ENCODE measurements around the gene NFATC2. TPM values are rescaled to one million over a fixed set of nuclear protein-coding genes. Genes with fewer than 3 reads are reported as not detected.

Gene NFATC2
- total RNA-seq, 1 donor from 2014 or later = 4.8 TPM

- Mint-ChIP-seq H3K36me3 (no peaks in the 10 kb centered on the region), H3K27me3 (no peaks in the 10 kb centered on the region), H3K9me3 (no peaks in the 10 kb centered on the region), H3K27ac (no peak overlapping the region), H3K4me3 (no peak overlapping the region), H3K4me1 (ENCODE audit: unreplicated experiment) (peaks cover 22% of the 10 kb centered on the region)
- no peak for DNase-seq (ENCODE audit: extremely low spot score, unreplicated experiment)
- TF ChIP-seq, protein P1, sequence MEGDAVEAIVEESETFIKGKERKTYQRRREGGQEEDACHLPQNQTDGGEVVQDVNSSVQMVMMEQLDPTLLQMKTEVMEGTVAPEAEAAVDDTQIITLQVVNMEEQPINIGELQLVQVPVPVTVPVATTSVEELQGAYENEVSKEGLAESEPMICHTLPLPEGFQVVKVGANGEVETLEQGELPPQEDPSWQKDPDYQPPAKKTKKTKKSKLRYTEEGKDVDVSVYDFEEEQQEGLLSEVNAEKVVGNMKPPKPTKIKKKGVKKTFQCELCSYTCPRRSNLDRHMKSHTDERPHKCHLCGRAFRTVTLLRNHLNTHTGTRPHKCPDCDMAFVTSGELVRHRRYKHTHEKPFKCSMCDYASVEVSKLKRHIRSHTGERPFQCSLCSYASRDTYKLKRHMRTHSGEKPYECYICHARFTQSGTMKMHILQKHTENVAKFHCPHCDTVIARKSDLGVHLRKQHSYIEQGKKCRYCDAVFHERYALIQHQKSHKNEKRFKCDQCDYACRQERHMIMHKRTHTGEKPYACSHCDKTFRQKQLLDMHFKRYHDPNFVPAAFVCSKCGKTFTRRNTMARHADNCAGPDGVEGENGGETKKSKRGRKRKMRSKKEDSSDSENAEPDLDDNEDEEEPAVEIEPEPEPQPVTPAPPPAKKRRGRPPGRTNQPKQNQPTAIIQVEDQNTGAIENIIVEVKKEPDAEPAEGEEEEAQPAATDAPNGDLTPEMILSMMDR (conservative IDR thresholded peaks at IDR 0.05) = no peak
These were observed 72.1 kb downstream of the NFATC2 start for GRCh38 chr20:51470499-51470820.

DNA sequence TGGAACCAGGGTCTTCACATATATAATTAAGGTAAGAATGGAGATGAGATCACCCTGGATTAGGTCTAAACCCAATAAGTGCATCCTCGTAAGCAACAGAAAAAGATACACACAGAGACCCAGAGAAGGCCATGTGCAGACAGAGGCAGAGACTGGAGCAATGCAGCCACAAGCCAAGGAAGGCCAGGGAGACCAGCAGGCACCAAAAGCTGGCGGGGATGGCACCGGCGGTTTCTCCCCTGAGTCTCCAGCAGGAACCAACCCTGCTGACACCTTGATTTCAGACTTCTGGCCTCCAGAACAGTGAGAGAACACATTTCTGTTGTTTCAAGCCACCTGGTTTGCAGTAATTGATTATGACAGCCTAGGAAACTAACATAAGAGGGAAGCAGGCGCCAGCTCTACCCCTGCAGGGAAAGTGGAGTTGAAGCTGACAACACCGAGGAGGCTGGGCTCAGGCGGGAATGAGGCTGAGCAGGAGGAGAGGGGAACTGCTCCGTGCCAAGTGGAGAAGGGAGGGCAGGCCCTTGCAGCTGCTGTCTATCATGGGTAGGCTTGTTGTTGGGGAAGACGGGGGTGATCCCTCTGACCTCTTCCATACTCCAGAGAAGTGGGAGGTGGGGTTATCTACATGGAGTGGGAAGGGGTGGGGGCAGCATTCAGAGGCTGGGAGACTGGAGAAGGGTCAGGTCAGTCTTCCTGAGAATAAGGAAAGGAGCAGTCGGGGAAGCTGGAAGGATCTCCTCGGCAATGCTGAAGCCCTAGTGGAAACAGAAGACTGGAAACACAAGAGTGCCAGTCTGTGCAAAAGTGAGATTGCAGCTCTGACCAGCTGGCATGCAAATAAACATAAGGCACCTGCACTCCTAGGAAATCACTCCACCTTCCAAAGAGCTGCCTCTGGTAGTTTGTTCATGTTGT lies 72.7 kb downstream of the NFATC2 start:
- peak overlapping the region; percentile 50 for H3K27ac Mint-ChIP-seq
- peaks cover 23% of the 10 kb centered on the region for H3K4me1 Mint-ChIP-seq (ENCODE audit: unreplicated experiment)
- no peaks in the 10 kb centered on the region for H3K36me3 Mint-ChIP-seq
- no peaks in the 10 kb centered on the region for H3K9me3 Mint-ChIP-seq
- H3K4me3 Mint-ChIP-seq = no peak overlapping the region
- no peaks in the 10 kb centered on the region for H3K27me3 Mint-ChIP-seq
- TF ChIP-seq, protein P1 (conservative IDR thresholded peaks at IDR 0.05) = no peak
- no peak for DNase-seq (ENCODE audit: extremely low spot score, unreplicated experiment)

DNA sequence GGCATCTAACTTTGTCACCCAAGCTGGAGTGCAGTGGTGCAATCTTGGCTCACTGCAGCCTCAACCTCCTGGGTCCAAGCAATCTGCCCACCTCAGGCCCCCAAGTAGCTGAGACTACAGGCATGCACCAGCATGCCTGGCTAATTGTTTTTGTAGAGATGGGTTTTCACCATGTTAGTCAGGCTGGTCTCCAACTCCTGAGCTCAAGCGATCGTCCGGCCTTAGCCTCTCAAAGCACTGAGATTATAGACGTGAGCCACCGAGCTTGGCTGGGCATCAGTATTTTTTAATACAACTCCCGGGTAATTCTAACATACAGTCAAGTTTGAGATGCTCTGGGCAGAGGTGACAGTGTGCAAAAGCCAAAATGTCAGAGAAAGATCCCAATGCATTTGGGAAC lies 73.5 kb downstream of the NFATC2 start:
- Mint-ChIP-seq H3K36me3 (no peaks in the 10 kb centered on the region), H3K27ac (no peak overlapping the region), H3K4me1 (ENCODE audit: unreplicated experiment) (peaks cover 26% of the 10 kb centered on the region), H3K9me3 (no peaks in the 10 kb centered on the region), H3K4me3 (no peak overlapping the region), H3K27me3 (no peaks in the 10 kb centered on the region)
- DNase-seq (ENCODE audit: extremely low spot score, unreplicated experiment) = no peak
- TF ChIP-seq, protein P1 (conservative IDR thresholded peaks at IDR 0.05) = no peak

DNA sequence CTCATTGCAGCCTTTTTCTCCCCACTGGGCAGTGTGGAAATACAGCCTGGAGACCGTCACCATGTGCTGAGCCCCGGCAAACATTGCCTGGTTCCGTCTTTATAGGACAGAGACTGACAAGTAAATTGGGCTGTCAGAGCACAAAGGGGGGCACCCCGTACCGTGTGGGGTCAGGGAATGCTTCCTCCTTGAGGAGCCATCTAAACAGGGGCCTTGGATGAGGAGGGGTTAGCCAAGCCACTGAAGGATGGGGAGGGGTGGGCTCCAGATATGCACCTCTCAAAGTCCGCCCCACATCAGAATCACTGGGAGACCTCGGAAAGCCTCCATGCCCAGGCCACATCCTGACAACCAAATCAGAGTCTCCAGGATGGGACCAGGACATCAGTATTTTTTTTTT lies 73.9 kb downstream of the NFATC2 start:
- no peak for DNase-seq (ENCODE audit: extremely low spot score, unreplicated experiment)
- no peaks in the 10 kb centered on the region for H3K27me3 Mint-ChIP-seq
- TF ChIP-seq, protein P1 (conservative IDR thresholded peaks at IDR 0.05) = no peak
- H3K27ac Mint-ChIP-seq = no peak overlapping the region
- no peak overlapping the region for H3K4me3 Mint-ChIP-seq
- peaks cover 26% of the 10 kb centered on the region for H3K4me1 Mint-ChIP-seq (ENCODE audit: unreplicated experiment)
- no peaks in the 10 kb centered on the region for H3K9me3 Mint-ChIP-seq
- no peaks in the 10 kb centered on the region for H3K36me3 Mint-ChIP-seq

GRCh38 chr20:51467956-51468626 lies 74.4 kb downstream of the NFATC2 start:
- TF ChIP-seq, protein P1 (conservative IDR thresholded peaks at IDR 0.05) = no peak
- no peaks in the 10 kb centered on the region for H3K36me3 Mint-ChIP-seq
- H3K27me3 Mint-ChIP-seq = no peaks in the 10 kb centered on the region
- no peaks in the 10 kb centered on the region for H3K9me3 Mint-ChIP-seq
- H3K4me1 Mint-ChIP-seq (ENCODE audit: unreplicated experiment) = peaks cover 26% of the 10 kb centered on the region
- DNase-seq (ENCODE audit: extremely low spot score, unreplicated experiment) = no peak
- no peak overlapping the region for H3K27ac Mint-ChIP-seq
- H3K4me3 Mint-ChIP-seq = no peak overlapping the region
